H54 (cell line): ENCODE measurements around the gene HMMR.

Experiments used
- DNase-seq: peaks from one replicate; pipeline ENCODE4 v3.0.0; 2011; ENCODE audit warnings: low spot score, mixed read lengths; ENCODE audit not compliant: insufficient read length
- FAIRE-seq: peaks from 3 replicates; lab custom pipeline; 2011; peaks lifted over from hg19 to GRCh38; lab: Jason Lieb, UNC
- POLR2A ChIP-seq: IDR thresholded peaks from 2 replicates; pipeline ENCODE4 v1.6.1; 2011; ENCODE audit warnings: low read depth, mild to moderate bottlenecking, low read length

HMMR gene

DNA sequence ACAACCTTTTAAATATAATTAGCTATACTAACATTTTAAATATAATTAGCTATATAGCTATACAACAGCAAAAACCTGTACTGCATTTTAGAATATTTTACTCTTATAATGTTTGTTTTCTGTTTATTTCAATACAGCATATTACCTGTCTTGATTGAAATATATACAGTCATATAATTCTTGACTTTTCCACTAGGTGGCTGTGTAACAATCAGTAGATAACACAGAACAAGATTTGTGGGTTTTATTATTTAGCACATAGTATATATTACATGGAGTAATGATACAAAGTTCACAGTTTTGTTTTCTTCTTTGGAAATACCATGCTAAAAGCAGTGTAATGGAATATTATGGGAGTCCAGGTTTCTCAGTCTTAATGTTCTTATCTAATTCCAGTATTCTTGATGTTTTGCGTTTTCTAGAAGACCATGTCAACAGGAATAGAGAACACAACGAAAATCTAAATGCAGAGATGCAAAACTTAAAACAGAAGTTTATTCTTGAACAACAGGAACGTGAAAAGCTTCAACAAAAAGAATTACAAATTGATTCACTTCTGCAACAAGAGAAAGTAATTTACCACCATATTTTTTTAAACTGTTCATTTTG lies 13.3 kb downstream of the HMMR start:
- TF ChIP-seq POLR2A = no peak
- FAIRE-seq (peak; percentile 45), DNase-seq (no peak)

DNA sequence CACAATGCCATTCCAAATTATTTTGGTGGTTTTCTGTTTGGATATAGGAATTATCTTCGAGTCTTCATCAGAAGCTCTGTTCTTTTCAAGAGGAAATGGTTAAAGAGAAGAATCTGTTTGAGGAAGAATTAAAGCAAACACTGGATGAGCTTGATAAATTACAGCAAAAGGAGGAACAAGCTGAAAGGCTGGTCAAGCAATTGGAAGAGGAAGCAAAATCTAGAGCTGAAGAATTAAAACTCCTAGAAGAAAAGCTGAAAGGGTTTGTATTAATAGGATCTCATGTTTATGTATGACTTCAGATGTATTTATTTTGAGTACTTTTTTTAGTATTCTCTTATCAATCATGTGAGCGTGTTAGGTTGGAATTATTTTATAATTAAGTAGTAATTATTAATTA lies 15.0 kb downstream of the HMMR start:
- TF ChIP-seq POLR2A = no peak
- no peak for FAIRE-seq
- no peak for DNase-seq

DNA sequence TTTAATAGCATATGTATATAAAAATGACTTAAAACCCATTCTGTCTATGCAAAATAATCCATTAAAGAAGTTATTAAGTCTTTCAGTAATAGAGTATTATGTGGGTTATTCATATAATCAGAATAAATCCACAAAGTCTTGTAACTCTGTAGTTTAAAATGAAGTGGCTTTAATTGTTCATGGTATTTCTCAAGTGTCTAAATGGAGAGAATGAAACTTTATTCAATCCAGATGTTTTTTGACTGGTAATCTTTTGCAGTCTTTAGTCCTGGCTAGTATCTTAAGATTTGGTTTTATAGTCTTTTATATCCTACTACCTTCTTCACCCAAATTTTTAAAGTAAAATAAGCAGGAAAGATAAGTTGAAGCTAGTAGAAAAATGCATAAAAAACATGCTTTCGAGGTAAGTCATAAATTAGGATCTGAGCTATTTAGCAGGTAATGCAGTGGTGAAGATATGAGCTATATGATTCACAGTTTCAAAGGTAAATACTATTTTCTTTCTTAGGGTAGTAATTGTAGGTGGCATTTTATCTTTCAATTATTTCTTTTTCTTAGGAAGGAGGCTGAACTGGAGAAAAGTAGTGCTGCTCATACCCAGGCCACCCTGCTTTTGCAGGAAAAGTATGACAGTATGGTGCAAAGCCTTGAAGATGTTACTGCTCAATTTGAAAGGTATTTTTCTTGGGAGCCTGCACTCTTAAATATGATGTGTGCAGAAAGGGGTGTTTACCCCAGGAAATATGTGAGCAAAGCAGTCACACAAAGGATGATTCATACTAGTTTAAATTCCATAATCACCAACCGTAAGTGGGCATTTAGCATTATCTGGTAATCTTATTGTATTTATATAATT lies 17.9 kb downstream of the HMMR start:
- TF ChIP-seq POLR2A = no peak
- no peak for DNase-seq

DNA sequence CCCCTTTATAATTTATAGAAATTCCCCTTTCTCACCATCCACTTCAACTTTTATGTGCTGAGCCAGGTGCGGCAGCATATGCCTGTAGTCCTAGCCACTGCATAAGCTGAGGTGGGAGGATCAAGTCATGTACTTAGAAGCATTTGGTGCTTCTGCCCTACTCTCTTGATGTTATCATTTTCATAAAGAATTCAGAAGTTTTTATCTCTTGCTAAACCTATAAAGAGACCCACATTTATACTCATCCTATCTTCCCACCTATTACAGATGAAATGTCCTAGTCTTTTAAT lies 18.5 kb downstream of the HMMR start:
- TF ChIP-seq POLR2A = no peak
- DNase-seq (no peak), FAIRE-seq (no peak)

More for the DNA sequence above, 17.9 kb downstream of the HMMR start:
- FAIRE-seq = peak; percentile 64

DNA sequence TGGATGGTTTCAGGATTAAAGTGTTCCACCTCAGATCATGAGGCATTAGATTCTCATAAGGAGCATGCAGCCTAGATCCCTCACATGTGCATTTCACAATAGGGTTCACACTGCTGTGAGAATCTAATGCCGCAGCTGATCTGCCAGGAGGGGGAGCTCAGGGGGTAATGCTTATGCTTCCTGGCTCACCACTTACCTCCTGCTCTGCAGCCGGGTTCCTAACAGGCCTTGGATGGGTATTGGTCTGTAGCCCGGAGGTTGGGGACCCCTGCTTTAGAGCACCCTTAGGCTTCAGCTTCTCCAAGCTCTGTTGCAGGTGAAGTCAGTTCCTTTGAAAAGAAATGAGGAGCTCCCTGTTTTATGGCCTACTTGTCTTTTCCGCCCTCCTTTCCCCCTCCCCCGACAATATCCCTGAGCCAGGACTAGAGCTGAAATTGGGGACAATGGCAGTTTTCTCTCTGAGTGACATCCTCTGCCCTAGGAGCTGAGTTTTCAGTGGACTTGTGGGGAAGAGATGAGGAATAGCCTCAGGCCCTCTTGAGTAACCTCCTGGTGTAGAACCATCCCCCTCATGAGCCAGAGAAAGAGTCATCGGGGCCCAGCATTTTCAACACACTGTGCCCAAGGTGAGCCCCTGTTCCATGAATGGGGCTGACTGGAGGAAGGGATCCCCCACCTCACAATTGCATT lies 28.8 kb downstream of the HMMR start:
- no peak for FAIRE-seq
- no peak for TF ChIP-seq POLR2A
- DNase-seq = no peak

DNA sequence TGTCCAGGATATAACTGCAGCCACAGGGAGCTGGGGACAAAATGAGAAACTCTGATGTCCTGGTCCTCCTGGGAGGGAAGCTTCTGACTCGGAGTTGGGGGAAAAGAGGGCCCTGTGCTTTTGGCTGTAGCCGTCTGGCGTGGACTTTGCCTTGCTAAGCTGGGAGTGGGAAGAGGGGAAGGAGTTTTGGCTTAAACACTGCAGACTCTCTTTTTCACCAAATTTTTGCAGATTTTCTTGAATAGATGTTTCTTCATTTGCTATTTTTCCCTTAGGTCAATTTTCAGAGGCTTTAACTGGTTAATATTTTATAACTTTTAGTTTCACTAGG lies 29.3 kb downstream of the HMMR start:
- no peak for TF ChIP-seq POLR2A
- DNase-seq (no peak), FAIRE-seq (no peak)

DNA sequence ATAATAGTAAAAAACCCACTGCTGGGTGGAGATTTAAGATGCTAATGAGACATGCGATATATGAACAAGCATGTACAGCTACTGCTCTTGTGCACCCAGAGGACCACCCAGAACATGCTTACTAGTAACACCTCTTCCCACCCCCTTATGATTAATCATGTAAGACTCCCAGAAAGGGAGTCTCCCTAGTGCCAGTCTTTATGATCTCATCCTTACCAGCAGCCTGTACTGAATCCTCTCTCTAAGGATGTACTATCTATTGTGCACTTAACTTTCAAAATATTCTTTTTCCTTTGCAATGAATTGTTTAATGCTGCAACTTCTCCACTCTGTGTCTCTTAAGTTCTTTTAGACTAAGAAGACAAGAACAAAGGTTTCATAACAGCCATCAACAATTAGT lies 35.9 kb downstream of the HMMR start:
- DNase-seq = no peak
- TF ChIP-seq POLR2A = no peak
- peak; percentile 84 for FAIRE-seq

DNA sequence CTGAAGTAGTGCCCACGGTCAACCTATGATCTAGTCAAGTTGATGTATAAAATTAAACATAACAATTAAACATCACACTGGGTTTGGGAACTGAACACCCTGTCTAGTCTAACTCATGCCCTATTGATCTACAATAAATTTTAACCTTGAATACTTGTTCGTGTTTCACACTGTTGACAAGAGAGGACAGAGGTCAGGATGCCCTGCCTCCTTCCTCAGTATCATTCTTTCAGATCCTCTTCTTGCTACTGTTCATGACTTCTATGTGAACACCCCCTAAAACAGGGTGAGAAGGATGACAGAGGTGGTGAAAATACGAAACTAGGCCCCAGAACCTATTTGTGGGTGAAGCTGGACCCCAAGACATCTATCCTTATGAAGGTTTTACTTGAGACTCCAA lies 36.9 kb downstream of the HMMR start:
- FAIRE-seq (no peak), DNase-seq (no peak)
- no peak for TF ChIP-seq POLR2A

DNA sequence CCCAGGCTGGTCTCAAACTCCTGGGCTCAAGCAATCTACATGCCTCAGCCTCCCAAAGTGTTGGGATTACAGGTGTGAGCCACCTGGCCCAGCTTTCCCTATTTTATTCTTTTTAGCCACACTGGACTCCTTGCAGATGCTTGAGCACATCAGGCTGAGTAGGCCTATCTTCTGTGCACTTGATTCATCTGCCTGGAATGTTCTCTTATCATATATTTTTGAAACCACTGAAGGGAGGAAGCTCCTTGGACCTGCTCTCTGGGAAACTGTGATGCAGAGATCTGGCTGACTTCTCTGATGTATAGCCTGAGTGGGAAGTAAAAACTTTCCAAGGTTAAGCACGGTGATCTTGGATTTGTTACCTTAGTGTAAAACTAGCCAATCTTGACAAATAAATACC lies 38.5 kb downstream of the HMMR start:
- no peak for DNase-seq
- no peak for TF ChIP-seq POLR2A
- FAIRE-seq = peak; percentile 71

DNA sequence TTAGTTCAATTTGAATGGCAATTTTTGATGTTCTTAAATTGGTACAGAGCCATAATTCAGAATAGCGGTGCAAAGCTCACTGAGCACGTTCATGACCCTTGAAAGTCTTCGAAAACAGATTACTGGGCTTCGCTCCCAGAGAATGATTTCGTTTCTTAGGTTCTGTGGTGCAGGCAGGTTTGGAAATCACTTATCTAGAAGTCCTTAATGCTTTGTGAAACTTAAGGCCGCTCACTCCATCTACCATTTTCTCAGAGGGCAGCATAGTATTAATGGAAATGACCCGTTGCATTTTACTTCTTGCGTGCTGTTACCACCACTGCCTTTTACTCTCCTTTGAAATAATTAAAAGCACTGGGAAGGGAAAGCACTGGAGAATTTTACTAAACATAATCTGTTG lies 42.1 kb downstream of the HMMR start:
- no peak for TF ChIP-seq POLR2A
- DNase-seq (no peak), FAIRE-seq (no peak)

DNA sequence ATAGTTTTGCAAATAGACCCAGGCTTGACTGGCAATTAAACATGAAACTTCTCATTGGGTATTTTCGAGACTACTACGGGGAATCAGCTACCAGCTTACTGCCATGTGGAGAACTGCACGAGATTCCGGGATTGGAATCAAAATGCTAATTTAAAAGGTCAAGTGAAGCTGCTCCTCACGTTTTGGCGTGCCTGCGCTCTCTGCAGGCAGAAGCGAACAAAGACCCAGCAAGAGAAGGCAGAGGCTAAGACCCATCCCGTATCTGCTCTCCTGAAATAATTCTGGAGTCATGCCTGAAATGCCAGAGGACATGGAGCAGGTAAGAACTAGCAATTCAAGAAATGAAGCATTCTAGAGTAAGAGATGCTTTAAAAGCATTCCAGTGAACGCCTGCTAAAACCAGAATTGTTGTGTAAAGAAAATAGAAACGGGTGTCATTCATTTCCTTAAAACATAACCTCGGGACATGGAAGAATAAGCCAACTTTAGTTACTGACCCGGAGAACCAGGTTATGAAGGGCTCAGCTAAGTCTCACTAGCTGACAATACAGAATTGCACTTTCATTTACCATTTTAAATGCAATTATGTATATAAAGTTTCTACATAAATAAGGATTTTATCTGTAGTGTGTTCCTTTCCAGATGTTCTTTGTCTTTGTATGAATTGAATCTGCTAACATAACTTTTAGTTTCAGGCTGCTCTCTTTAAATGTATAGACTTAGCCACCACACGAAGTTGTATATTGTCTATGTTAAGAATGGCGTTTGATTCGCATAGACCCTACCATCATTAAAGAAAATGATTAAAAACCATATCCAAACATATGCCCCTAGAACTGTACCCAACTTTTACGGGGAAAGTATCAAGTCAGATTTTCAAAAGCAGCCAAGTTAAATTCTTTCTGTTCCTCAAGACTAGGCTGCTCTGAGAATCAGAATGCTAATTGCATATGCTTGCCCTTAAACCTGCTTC lies 43.0 kb downstream of the HMMR start:
- no peak for TF ChIP-seq POLR2A
- DNase-seq = no peak
- peak; percentile 93 for FAIRE-seq

DNA sequence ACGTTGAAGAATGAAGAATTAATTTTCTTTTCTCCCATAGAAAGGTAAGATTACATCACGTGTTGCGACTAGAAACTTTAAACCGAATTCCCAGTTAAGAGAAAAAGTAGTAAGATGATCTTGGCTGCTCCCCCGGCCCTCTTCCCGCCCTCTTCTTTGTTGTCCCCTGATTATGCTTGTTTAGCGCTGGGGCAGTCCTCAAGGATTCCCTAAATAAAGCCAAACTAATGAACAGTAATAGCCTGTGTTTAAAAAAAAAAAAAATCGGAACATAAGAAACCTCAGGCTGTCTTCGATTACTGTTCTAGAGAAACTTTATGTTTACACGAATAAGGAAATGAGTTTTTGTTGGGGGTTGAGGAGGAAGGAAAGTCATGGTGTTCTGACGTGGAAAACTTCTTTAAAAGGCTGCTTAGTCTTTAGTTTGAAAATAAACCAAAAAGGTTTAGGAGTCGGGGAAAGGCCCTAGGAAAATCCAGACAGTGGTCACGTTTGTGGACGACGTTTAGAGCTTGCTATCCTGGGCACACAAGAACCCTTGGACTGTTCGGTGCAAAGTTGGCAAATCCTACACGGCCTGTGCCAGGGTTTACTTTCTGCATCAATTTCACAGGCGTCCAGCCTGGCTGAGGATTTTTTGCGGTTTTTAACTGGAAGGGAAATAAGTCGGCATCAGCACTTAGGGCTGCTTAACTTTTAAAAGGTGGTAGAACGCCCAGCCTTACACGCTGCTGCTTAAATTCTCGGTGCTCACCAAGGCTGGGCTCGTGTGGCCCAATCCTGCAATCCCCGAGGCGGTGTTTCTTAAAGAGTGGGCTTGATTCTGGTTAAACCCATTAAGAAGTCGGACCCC lies 43.9 kb downstream of the HMMR start:
- peak; percentile 75 for FAIRE-seq
- DNase-seq = no peak
- TF ChIP-seq POLR2A = no peak

DNA sequence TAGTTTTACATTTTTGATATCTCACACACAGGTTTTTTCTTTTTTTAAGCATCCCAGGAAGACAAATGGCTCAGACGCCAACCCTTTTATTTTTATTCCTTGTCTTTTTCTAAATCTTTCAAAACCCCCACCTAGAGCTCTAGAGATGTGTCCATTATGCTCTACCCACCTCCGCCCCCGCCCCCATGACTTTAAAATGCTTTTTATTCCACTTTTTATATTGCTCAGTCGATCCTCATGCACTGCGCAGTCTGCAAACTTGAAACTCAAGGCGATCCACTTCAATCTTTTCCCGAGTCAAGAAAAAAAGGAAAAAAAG lies 44.6 kb downstream of the HMMR start:
- TF ChIP-seq POLR2A = no peak
- FAIRE-seq = no peak

More for the DNA sequence above, 44.6 kb downstream of the HMMR start:
- no peak for DNase-seq
